IMR-90 (cell line): ENCODE data around the gene ESR2.

Experiments used
- BHLHE40 ChIP-seq: fragments of 150-350 bp; IDR thresholded peaks from 2 replicates; pipeline ENCODE4 v1.6.1; 2016; ENCODE audit warnings: mild to moderate bottlenecking, low read depth, low read length
- CEBPB ChIP-seq: IDR thresholded peaks from 2 replicates; pipeline ENCODE4 v1.6.1; 2012; ENCODE audit warnings: low read depth, low read length, improper control_type of control experiment
- CHD1 ChIP-seq: IDR thresholded peaks from 2 replicates; pipeline ENCODE4 v1.6.1; 2012; ENCODE audit warnings: low read depth, low read length, improper control_type of control experiment
- CTCF ChIP-seq: conservative IDR thresholded peaks from 2 replicates; pipeline ENCODE4 v1.5.1; 2012; ENCODE audit warnings: mild to moderate bottlenecking, low read depth, low read length, improper control_type of control experiment
- FOS ChIP-seq: fragments of 150-350 bp; IDR thresholded peaks from 2 replicates; pipeline ENCODE4 v1.6.1; 2016; ENCODE audit warnings: low read depth, low read length
- MAFK ChIP-seq: IDR thresholded peaks from 2 replicates; pipeline ENCODE4 v1.6.1; 2012; ENCODE audit warnings: low read depth, low read length, improper control_type of control experiment
- MXI1 ChIP-seq: IDR thresholded peaks from 2 replicates; pipeline ENCODE4 v1.6.1; 2012; ENCODE audit warnings: low read depth, mild to moderate bottlenecking, low read length, moderate library complexity, borderline replicate concordance
- POLR2A ChIP-seq: IDR thresholded peaks from 2 replicates; pipeline ENCODE4 v1.6.1; 2012; ENCODE audit warnings: mild to moderate bottlenecking, low read depth, low read length
- RCOR1 ChIP-seq: IDR thresholded peaks from 2 replicates; pipeline ENCODE4 v1.6.1; 2012; ENCODE audit warnings: mild to moderate bottlenecking, low read length, improper control_type of control experiment; ENCODE audit not compliant: insufficient replicate concordance
- RFX5 ChIP-seq: IDR thresholded peaks from 2 replicates; pipeline ENCODE4 v1.8.0; 2012; ENCODE audit warnings: low read depth, mild to moderate bottlenecking, low read length, moderate library complexity
- SMC3 ChIP-seq: fragments of 150-350 bp; IDR thresholded peaks from 2 replicates; pipeline ENCODE4 v1.6.1; 2016; ENCODE audit warnings: low read depth, mild to moderate bottlenecking, antibody characterized with exemption, low read length, moderate library complexity
- USF2 ChIP-seq: fragments of 150-350 bp; IDR thresholded peaks from 2 replicates; pipeline ENCODE4 v1.6.1; 2017; ENCODE audit warnings: mild to moderate bottlenecking, antibody characterized with exemption, low read length, low read depth

GRCh38 chr14:64061115-64061514 lies 233.1 kb downstream of the ESR2 start:
- TF ChIP-seq CTCF (no peak), MAFK (no peak), BHLHE40 (no peak), RCOR1 (no peak), MXI1 (no peak), POLR2A (no peak), SMC3 (no peak), CEBPB (no peak), RFX5 (no peak), CHD1 (no peak), FOS (no peak), USF2 (no peak)
